NK-92 (cell line): ENCODE data around the gene FAM76A.
"Not testable (repeated sequence)": the region's sequence is repeated elsewhere in the genome, so short reads cannot be mapped to it uniquely, and the experiment has no call there.

Source experiments
- DNase-seq: peaks from one replicate; lab custom pipeline; 2025; ENCODE audit not compliant: unreplicated experiment; lab: John Stamatoyannopoulos, UW

FAM76A gene

GRCh38 chr1:27774654-27775053, 48.9 kb downstream of the FAM76A start:
- no peak for DNase-seq

DNA sequence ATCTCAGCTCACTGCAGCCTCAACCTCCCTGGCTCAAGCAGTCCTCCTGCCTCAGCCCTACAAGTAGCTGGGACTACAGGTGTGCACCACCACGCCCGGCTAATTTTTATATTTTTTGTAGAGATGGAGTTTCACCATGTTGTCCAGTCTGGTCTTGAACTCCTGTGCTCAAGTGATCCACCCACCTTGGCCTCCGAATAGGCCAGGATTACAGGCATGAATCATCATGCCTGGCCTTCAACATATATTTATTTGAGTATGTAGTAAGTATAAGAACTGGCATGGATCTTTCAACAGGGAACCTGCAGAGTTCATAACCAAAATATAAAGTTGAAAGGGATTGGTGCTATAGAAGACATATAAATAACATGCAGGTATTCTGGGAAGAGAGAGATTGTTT, 49.6 kb downstream of the FAM76A start:
- not testable (repeated sequence) for DNase-seq

DNA sequence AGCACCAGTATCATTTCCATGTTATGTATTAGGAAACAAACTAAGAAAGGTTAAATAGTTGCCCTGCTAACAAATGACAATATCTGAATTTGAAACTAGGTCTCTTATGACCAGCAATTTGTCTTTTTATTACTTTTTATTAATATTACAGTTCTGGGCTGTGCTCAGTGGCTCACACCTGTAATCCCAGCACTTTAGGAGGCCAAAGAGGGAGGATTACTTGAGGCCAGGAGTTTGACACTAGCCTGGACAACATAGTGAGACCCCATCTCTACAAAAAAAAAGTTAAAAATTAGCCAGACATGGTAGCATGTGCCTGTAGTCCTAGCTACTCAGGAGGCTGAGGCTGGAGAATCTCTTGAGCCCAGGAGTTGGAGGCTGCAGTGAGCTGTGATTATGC, 50.5 kb downstream of the FAM76A start:
- not testable (repeated sequence) for DNase-seq

DNA sequence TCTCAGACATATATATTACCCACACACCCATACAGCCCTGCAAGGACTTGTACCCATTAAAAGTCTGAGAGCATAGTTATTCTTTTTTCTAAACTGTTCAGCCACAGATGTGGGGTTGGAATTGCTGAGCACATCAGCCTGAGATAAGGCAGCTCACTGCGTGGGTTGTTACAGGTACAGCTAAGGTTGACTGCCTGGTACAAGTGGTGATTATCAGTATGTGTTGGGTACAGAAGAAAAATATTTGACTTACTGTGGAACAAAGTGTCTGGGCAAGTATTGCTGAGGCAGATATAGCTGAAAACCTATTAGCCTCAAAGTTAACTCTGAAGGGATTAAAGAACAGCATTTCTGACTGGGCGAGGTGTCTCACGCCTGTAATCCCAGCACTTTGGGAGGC, 52.3 kb downstream of the FAM76A start:
- DNase-seq = no peak

GRCh38 chr1:27779122-27779521, 53.4 kb downstream of the FAM76A start:
- no peak for DNase-seq

DNA sequence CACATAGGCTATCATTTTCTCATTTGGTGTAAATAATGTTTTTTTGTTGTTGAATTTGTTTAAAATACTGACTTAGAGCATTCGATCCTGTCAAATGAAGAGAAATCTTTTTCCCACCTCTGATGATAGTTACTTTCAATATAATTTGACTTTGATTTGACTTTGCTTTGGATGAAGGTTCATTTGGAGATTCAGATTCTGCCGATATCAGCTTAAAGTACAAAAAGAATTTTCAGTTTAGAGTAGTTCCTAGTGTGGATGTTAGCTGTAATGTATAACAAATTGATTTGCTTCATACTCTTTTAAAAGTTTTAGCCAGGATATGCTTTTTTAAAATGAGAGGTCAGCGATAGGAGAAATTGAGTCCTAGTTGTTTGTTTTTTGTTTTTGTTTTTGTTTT, 57.2 kb downstream of the FAM76A start:
- no peak for DNase-seq

DNA sequence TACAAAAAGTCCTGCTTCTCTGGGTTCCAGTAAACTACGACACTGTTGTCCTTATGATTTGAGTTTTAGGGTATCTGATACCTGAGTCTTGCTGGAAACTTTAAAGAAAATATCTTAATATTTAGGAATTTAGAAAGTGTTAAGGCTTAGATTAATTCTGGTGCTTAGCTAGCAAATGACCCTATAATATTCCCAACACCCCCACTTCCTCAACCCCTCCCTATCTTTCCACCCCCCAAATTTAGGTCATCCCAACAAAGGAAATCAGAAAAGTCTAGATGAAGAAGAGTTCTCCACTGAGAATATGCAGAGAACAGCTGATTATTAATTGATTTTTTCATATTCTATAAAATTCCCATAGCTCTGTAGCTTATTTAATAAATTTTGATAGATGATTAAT, 58.9 kb downstream of the FAM76A start:
- DNase-seq = no peak

DNA sequence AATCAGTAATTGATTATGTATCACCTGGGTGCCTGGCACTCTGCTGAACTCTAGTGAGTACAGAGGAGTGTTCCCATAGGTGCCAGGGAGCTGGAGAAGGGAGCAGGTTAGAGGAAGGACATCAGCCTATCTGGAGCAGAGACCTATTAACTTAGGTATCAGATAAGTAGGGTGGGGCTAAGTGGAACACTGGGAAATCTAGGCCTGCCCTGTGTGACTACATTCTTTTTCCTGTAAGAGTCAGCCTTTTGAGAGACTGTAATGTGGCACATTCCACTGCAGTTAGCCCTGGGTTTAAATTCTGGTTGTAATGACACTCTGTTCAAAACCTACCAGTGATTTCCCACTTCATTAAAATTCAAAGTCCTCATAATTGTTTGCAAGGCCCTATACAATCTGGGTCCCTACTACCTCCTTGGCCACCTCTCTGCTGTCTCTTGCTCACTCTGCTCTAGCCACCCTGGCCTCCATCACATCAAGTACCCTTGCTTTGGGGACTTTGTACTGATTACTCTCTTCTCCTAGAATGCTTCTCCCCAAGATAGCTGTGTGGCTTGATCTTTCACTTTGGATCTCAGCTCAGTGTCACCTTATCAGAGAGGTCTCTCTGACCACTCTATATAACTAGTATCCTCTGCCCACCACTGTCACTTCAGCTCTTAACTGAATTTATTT, 60.2 kb downstream of the FAM76A start:
- DNase-seq = no peak

- no peak for DNase-seq
Observed at GRCh38 chr1:27787895-27788294, 62.1 kb downstream of the FAM76A start.

GRCh38 chr1:27789540-27790041, 63.8 kb downstream of the FAM76A start:
- DNase-seq = no peak

DNA sequence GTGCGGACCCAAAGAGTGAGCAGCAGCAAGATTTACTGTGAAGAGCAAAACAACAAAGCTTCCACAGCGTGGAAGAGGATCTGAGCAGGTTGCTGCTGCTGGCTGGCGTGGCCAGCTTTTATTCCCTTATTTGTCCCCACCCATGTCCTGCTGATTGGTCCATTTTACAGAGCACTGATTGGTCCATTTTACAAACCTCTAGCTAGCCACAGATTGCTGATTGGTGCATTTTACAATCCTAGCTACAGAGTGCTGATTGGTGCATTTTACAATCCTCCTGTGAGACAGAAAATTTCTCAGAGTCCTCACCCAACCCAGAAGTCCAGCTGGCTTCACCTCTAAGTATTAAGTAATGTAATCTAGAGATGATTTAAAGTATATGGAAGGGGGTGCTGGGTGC, 64.5 kb downstream of the FAM76A start:
- not testable (repeated sequence) for DNase-seq

- DNase-seq = no peak
Observed at GRCh38 chr1:27795601-27796000, 69.8 kb downstream of the FAM76A start.

DNA sequence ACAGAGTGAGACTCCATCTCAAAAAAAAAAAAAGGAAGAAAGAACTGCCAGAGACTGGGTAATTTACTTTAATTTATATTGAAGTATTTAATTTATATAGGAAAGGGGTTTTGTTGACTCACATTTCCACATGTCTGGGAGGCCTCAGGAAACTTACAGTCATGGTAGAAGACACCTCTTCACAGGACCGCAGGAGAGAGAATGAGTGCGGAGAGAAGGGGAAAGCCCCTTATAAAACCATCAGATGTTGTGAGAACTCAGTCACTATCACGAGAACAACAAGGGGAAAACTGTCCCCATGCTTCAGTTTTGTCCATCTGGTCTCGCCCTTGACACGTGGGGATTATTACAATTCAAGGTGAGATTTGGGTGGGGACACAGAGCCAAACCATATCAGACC, 79.0 kb downstream of the FAM76A start:
- no peak for DNase-seq

DNA sequence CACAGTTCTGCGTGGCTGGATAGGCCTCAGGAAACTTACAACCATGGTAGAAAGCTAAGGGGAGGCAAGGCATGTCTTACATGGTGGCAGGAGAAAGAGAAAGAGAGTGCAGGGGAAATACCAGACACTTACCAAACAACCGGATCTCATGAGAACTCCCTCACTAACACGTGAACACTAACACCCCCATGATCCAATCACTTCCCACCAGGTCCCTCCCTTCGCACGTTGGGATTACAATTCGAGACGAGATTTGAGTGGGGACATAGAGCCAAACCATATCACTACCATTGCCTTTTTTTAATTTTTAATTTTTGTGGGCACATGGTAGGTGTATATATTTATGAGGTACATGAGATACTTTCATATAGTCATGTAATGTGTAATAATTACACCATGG, 81.0 kb downstream of the FAM76A start:
- DNase-seq = no peak

GRCh38 chr1:27807385-27807784, 81.6 kb downstream of the FAM76A start:
- no peak for DNase-seq

DNA sequence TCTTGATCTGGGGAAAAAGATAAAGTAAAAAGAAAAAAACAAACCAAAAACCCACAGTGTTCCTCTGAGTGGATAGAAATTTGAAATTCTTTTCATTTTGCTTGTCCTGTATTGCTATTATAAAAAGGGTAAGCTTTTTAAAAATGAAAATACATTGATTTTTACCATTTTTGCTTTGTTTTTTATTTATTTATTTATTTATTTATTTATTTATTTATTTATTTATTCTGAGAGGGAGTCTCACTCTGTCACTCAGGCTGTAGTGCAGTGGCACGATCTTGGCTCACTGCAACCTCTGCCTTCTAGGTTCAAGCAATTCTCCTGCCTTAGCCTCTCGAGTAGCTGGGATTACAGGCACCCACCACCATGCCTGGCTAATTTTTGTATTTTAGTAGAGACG, 82.4 kb downstream of the FAM76A start:
- DNase-seq = not testable (repeated sequence)

DNA sequence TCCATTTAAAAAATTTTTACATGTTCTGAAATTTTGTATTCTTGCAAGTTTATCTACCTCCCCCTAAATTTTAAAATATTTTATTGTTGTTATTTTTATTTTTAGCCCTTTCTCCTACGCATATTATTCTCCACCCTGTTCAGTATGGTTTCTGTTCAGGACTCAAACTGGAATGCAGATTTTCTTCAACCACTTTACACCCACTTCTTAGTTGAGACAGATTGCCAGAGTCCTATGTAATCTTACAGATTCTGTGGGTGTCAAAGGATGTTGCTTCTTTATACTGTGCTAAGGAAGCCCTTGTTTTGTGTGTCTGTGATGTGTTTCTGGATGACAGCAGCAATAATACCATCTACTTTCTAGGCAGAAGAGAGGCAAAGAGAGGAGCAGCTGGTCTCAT, 84.1 kb downstream of the FAM76A start:
- no peak for DNase-seq

DNA sequence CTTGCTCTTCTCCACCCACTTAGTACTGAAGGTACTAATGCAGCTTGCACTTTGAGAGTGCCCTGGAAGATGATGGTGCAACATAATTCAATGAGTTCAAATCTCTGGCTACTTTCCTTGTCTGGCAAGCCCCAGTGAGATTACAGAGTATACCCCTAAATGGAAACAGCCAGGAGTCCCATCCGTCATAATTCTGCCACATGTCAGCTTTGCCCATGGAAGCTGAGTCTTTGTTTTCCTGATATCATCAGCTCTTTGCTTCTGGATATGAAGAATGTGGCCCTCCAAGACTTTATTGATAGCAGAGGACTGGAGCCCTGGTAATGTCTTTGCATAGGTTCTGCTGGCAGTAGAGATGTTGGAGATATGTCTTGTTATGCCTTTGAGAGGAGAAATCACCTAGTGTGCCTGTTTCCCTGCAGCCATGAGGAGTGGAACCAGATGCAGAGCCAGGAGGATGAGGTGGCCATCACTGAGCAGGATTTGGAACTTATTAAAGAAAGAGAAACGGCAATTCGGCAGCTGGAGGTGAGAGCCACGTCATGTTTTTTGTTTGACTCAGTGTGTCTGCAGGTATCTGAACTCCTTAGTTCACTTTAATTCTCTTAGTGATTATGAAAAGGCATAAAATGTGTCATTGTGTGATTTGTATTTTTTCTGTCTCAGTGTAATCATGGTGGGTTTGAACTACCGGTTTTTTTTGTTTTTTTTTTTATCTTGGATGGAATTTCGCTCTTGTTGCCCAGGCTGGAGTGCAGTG, 86.2 kb downstream of the FAM76A start:
- no peak for DNase-seq
